Muscle of leg (tissue), 11 donors: ENCODE data around the gene GOLGA8B. TPM values are rescaled to one million over a fixed set of nuclear protein-coding genes. Genes with fewer than 3 reads are reported as not detected.

Source experiments
- DNase-seq: peaks from one replicate; pipeline ENCODE4 v3.0.0; 2013
- H3K27ac ChIP-seq: one replicate; pipeline ENCODE4 v1.5.1; 2013; ENCODE audit warnings: mild to moderate bottlenecking, low read length, control low read depth
- H3K27me3 ChIP-seq: one replicate; pipeline ENCODE4 v1.6.1; 2013; ENCODE audit warnings: low read length; ENCODE audit not compliant: control insufficient read depth, insufficient read depth
- H3K36me3 ChIP-seq: one replicate; pipeline ENCODE4 v1.6.1; 2013; ENCODE audit warnings: low read length; ENCODE audit not compliant: control insufficient read depth, insufficient read depth
- H3K4me1 ChIP-seq: one replicate; pipeline ENCODE4 v1.6.1; 2013; ENCODE audit warnings: low read length; ENCODE audit not compliant: control insufficient read depth, insufficient read depth
- H3K4me3 ChIP-seq: one replicate; pipeline ENCODE4 v1.5.1; 2013; ENCODE audit warnings: low read length, control low read depth
- H3K9me3 ChIP-seq: replicated peaks from 2 replicates; pipeline ENCODE4 v1.6.1; 2013; ENCODE audit warnings: low read depth, low read length; ENCODE audit not compliant: control insufficient read depth
- WGBS: methylation state at CpG from one replicate; pipeline ENCODE4 v1.1.5; 2013; ENCODE audit warnings: missing lambda C conversion rate; ENCODE audit not compliant: insufficient coverage; 5-methylcytosine and 5-hydroxymethylcytosine counted together
- polyA plus RNA-seq, 8 donors: library from polyadenylated mRNA; unstranded; fragments of 120-200 nt; gene quantifications; one replicate each; pipeline versions ENCODE4 v1.2.1 to v1.2.3, GENCODE V29; 2013; ENCODE audit warnings: inconsistent platforms in 1 of 8, low replicate concordance in 1 of 8; ENCODE audit not compliant: insufficient read length in 8 of 8, insufficient read depth in 1 of 8
- total RNA-seq: library from RNA; stranded (reverse); fragments of 120-200 nt; gene quantifications from one replicate; pipeline ENCODE4 v1.2.4, GENCODE V29; 2013

Gene GOLGA8B
- total and polyA plus RNA-seq, 9 donors = 15.6 to 66.8 (median 27.1) TPM

DNA sequence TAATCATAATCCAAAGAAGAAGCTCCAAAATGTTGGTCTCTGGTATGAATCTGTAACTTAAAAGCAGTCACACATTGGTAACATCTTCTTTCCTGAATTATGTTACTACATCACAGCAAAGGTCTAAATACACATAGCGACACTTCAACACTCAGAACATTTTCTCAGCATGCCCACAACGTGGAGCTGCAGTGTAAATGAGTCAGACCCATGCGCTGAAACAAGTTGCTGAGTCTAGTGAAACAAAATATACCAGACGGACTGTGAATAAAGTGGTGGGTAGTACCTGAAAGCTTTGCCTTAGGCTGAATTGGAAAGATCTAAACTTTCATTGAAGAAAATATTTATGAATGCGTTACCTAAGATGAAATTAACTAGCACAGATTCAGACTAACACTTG is 33.2 kb upstream of the GOLGA8B start:
- no peaks in the 10 kb centered on the region for H3K4me1 ChIP-seq
- H3K27ac ChIP-seq = no peak overlapping the region
- 10% methylated on average over 2 of the region's 5 CpGs for WGBS
- H3K4me3 ChIP-seq = no peak overlapping the region
- peak; percentile 11 for DNase-seq
- no peaks in the 10 kb centered on the region for H3K9me3 ChIP-seq
- no peaks in the 10 kb centered on the region for H3K27me3 ChIP-seq
- no peaks in the 10 kb centered on the region for H3K36me3 ChIP-seq

GRCh38 chr15:34613997-34614396 is 30.5 kb upstream of the GOLGA8B start:
- H3K27ac ChIP-seq = no peak overlapping the region
- WGBS = no CpG with 5 or more reads among the region's 3 CpGs
- no peaks in the 10 kb centered on the region for H3K27me3 ChIP-seq
- H3K4me3 ChIP-seq = no peak overlapping the region
- H3K4me1 ChIP-seq = no peaks in the 10 kb centered on the region
- no peaks in the 10 kb centered on the region for H3K36me3 ChIP-seq
- H3K9me3 ChIP-seq = no peaks in the 10 kb centered on the region
- DNase-seq = no peak

DNA sequence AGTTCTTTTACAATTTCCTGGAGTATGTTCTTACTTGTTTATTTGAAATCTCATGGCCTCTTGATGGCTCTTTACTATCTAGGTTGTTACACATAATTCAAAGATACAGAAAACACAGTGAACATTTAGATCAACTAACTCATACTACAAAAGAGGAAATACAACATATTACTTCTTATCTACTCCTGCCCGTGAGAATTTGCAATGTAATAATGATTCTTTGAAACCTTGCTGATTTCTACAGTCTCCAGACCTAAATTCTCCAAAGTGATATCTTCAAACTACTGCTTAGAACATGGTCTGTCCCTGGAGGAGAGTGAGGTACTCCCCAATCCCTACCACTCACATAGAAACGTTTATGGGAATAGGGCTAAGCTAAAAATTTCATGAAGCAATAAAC is 29.9 kb upstream of the GOLGA8B start:
- Histone ChIP-seq H3K4me1 (no peaks in the 10 kb centered on the region), H3K27me3 (no peaks in the 10 kb centered on the region), H3K9me3 (no peaks in the 10 kb centered on the region), H3K36me3 (no peaks in the 10 kb centered on the region), H3K27ac (no peak overlapping the region), H3K4me3 (no peak overlapping the region)
- no peak for DNase-seq
- WGBS = no CpG with 5 or more reads among the region's 2 CpGs

DNA sequence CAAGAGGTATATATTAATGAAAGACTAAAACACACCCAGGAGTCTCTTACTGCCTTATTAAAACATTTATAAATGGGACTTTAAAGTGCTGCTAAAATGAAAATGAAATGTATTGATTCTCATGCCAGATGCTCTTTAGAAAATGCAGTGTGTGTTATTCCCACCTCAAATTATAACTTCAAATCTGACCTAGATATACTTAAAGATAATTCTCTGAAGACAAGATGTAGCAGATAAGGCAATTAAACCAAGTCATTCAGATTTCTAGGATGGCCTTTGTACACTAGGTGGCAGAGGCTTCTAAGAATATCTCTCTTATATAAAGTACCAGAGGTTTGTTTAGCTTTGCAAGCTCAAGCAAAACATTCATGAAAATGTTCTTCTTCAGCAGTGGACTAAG is 26.9 kb upstream of the GOLGA8B start:
- Histone ChIP-seq H3K27me3 (no peaks in the 10 kb centered on the region), H3K36me3 (no peaks in the 10 kb centered on the region), H3K9me3 (no peaks in the 10 kb centered on the region), H3K4me3 (no peak overlapping the region), H3K4me1 (no peaks in the 10 kb centered on the region), H3K27ac (no peak overlapping the region)
- no peak for DNase-seq

DNA sequence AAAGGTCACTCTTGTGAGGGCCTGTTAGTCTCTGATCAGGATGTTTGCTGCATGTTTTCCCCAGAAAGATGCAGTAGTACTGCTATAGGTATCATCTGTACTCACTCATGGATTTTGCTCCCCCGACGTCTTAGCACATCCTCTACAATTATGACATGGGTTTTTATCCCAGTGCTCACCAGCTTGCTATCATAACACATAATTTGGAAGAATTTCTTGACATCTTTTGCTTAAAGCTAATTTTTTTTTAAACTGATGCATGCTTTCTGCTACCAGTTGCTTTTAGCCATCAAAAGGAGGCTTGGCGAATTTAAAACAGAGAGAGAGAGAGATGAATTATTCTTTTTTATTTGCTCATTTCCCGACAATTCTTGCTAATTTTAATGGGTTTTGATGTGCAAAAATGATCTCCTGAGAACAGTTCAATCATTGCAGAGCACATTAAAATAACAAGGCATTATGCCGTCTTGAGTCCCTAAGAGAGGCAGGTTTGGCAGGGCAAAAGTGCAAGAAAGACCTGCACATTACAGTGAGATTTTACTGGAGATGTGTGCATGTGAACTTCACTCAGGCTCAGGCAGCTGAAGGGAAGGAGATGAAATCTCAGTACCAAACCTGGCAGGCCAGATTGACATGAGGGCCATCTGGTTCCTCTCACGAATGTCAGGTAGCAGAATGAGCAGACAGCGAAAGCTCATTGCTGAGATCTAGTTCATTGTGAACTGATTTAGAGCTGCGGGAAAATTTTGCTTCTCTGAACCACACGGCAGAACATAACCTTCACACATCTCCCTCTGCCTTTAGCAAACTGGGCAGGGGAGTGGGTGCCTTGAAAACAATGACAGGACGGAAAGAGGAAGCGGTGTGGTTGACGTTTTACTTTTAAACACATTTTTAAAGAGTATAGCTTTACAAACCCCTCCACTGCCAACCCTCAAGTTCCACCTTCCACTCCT is 25.9 kb upstream of the GOLGA8B start:
- no peak for DNase-seq
- H3K4me3 ChIP-seq = no peak overlapping the region
- no peaks in the 10 kb centered on the region for H3K4me1 ChIP-seq
- H3K27ac ChIP-seq = no peak overlapping the region
- no peaks in the 10 kb centered on the region for H3K9me3 ChIP-seq
- no peaks in the 10 kb centered on the region for H3K27me3 ChIP-seq
- WGBS = 17% methylated on average over 1 of the region's 12 CpGs
- no peaks in the 10 kb centered on the region for H3K36me3 ChIP-seq

GRCh38 chr15:34608517-34608916 is 25.1 kb upstream of the GOLGA8B start:
- Histone ChIP-seq H3K9me3 (no peaks in the 10 kb centered on the region), H3K27ac (no peak overlapping the region), H3K4me3 (no peak overlapping the region), H3K4me1 (no peaks in the 10 kb centered on the region), H3K36me3 (no peaks in the 10 kb centered on the region), H3K27me3 (no peaks in the 10 kb centered on the region)
- no CpG with 5 or more reads among the region's 1 CpG for WGBS
- DNase-seq = no peak

- no peaks in the 10 kb centered on the region for H3K27me3 ChIP-seq
- no peaks in the 10 kb centered on the region for H3K36me3 ChIP-seq
- H3K9me3 ChIP-seq = no peaks in the 10 kb centered on the region
- H3K4me1 ChIP-seq = no peaks in the 10 kb centered on the region
- H3K4me3 ChIP-seq = no peak overlapping the region
- H3K27ac ChIP-seq = no peak overlapping the region
- no peak for DNase-seq
Measured at GRCh38 chr15:34607832-34608231, 24.4 kb upstream of the GOLGA8B start.

- H3K4me1 ChIP-seq = no peaks in the 10 kb centered on the region
- H3K27ac ChIP-seq = no peak overlapping the region
- no peaks in the 10 kb centered on the region for H3K36me3 ChIP-seq
- H3K9me3 ChIP-seq = no peaks in the 10 kb centered on the region
- no peak overlapping the region for H3K4me3 ChIP-seq
- H3K27me3 ChIP-seq = no peaks in the 10 kb centered on the region
- DNase-seq = no peak
Measured at GRCh38 chr15:34606545-34606944, 23.1 kb upstream of the GOLGA8B start.

- H3K4me3 ChIP-seq = no peak overlapping the region
- H3K36me3 ChIP-seq = no peaks in the 10 kb centered on the region
- no peaks in the 10 kb centered on the region for H3K9me3 ChIP-seq
- H3K4me1 ChIP-seq = no peaks in the 10 kb centered on the region
- no peak overlapping the region for H3K27ac ChIP-seq
- H3K27me3 ChIP-seq = no peaks in the 10 kb centered on the region
- no peak for DNase-seq
Measured at GRCh38 chr15:34606131-34606530, 22.7 kb upstream of the GOLGA8B start.

GRCh38 chr15:34603095-34603494 is 19.6 kb upstream of the GOLGA8B start:
- no peak overlapping the region for H3K4me3 ChIP-seq
- no peaks in the 10 kb centered on the region for H3K9me3 ChIP-seq
- WGBS = 47% methylated on average over 8 of the region's 8 CpGs
- no peak overlapping the region for H3K27ac ChIP-seq
- no peaks in the 10 kb centered on the region for H3K36me3 ChIP-seq
- no peaks in the 10 kb centered on the region for H3K27me3 ChIP-seq
- H3K4me1 ChIP-seq = no peaks in the 10 kb centered on the region
- no peak for DNase-seq

DNA sequence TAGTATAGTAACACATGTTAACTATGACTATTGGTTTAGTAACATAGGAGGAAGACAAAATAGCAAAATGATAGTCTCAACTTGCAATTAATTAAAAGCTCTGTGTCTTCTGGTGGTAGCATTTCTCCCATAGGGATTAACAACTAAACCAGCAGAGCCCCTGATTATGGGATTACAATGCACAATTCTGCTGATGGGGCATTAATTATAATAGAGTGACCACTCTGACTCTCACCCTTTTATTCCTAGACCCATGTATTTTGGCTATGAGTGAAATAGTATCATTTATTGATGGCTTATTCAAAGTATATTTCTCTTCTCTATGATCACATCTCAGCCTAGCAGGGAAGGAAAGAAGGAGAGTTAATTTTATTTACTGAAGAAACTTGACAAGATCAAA is 17.5 kb upstream of the GOLGA8B start:
- Histone ChIP-seq H3K27ac (no peak overlapping the region), H3K4me3 (no peak overlapping the region), H3K9me3 (no peaks in the 10 kb centered on the region), H3K4me1 (no peaks in the 10 kb centered on the region), H3K27me3 (no peaks in the 10 kb centered on the region), H3K36me3 (no peaks in the 10 kb centered on the region)
- no peak for DNase-seq
